Upper lobe of left lung (tissue), 6 donors: ENCODE results near the gene IL23R. TPM values are rescaled to one million over a fixed set of nuclear protein-coding genes. Genes with fewer than 3 reads are reported as not detected.

Source experiments
- ATAC-seq, 2 donors: fragments of 200-7000 bp; cut with Tn5 transposase; one replicate each; pipeline ENCODE4 v1.9.1; 2022; ENCODE audit warnings: mild to moderate bottlenecking in 2 of 2, moderate library complexity in 2 of 2; ENCODE audit not compliant: low FRiP score in 2 of 2
- DNase-seq, 2 donors: peaks; one replicate each; pipeline ENCODE4 v3.0.0-alpha.2; 2019 to 2020
- H3K27ac ChIP-seq, 4 donors: fragments of 200-600 bp; sonication (generic); one replicate each; pipeline ENCODE4 v1.5.1; 2016 to 2019
- H3K27me3 ChIP-seq, 4 donors: fragments of 200-600 bp; sonication (generic); one replicate each; pipeline ENCODE4 v1.5.1; 2017 to 2019
- H3K36me3 ChIP-seq, 4 donors: fragments of 200-600 bp; sonication (generic); one replicate each; pipeline ENCODE4 v1.5.1; 2016 to 2019
- H3K4me1 ChIP-seq, 4 donors: fragments of 200-600 bp; sonication (generic); one replicate each; pipeline ENCODE4 v1.5.1; 2018 to 2019
- H3K4me3 ChIP-seq, 4 donors: fragments of 200-600 bp; sonication (generic); one replicate each; pipeline ENCODE4 v1.5.1; 2017 to 2019; ENCODE audit warnings: mild to moderate bottlenecking in 2 of 4, moderate library complexity in 1 of 4
- H3K9me3 ChIP-seq, 4 donors: fragments of 200-600 bp; sonication (generic); one replicate each; pipeline ENCODE4 v1.5.1; 2018 to 2019
- CTCF ChIP-seq, 6 experiments: fragments of 450-650 bp in 4 of 6; fragments of 200-600 bp in 2 of 6; sonication (generic) in 2 of 6; IDR thresholded peaks; one replicate each; pipeline ENCODE4 v1.5.1; 2016 to 2019; ENCODE audit warnings: antibody characterized with exemption in 6 of 6
- EP300 ChIP-seq, 4 donors: sonication (generic); formaldehyde crosslinking; IDR thresholded peaks; one replicate each; pipeline ENCODE4 v1.5.1; 2017; ENCODE audit warnings: antibody characterized with exemption in 4 of 4, control low read depth in 2 of 4
- POLR2A ChIP-seq, 4 donors: fragments of 450-650 bp; IDR thresholded peaks; one replicate each; pipeline ENCODE4 v1.5.1; 2016 to 2017; ENCODE audit warnings: antibody characterized with exemption in 4 of 4, mild to moderate bottlenecking in 2 of 4
- POLR2AphosphoS5 ChIP-seq, 2 donors: sonication (generic); formaldehyde crosslinking; IDR thresholded peaks; one replicate each; pipeline ENCODE4 v1.5.1; 2017; ENCODE audit warnings: antibody characterized with exemption in 2 of 2
- WGBS, 2 donors: methylation state at CpG; one replicate each; pipeline ENCODE4 v1.1.5; 2017 to 2018; 5-methylcytosine and 5-hydroxymethylcytosine counted together
- total RNA-seq, 6 donors: library from RNA; depleted of rRNA in 4 of 6; stranded (reverse); fragments of >200 nt in 4 of 6; gene quantifications; one replicate each; pipeline versions ENCODE4 v1.1.0 to v1.2.1, GENCODE V29; 2016 to 2021
- donor health status: DM: no; HTN: no; CAD: no; lungs with moderate emphysema.
- donor health status: DM: no; HTN: yes; CAD: no; lungs with severe emphysema.

Gene IL23R
- total RNA-seq, 6 donors from 2014 or later: 0.29 to 0.79 (median 0.37) TPM; not detected in 2

- peak in 1 of 2 donors; percentile 21 for ATAC-seq
Observed at GRCh38 chr1:67148516-67149178, 17.6 kb upstream of the IL23R start.

GRCh38 chr1:67149179-67149770, 17.0 kb upstream of the IL23R start:
- TF ChIP-seq CTCF (IDR thresholded peaks at IDR 0.05) (peak; percentile 45 to 78 (median 55)), POLR2A (IDR thresholded peaks at IDR 0.05) (no peak), EP300 (IDR thresholded peaks at IDR 0.05) (no peak), POLR2AphosphoS5 (IDR thresholded peaks at IDR 0.05) (no peak)
- peak; percentile 75 to 92 for ATAC-seq
- Histone ChIP-seq H3K4me1 (peaks cover 7 to 9% (median 8%) of the 10 kb centered on the region in 4 donors), H3K4me3 (peak overlapping the region in 1 of 4 donors; percentile 4), H3K27ac (no peak overlapping the region), H3K27me3 (no peaks in the 10 kb centered on the region), H3K9me3 (no peaks in the 10 kb centered on the region), H3K36me3 (no peaks in the 10 kb centered on the region)
- WGBS, 2 donors: 12 to 17% methylated on average over 9 of the region's 9 CpGs
- peak in 1 of 2 donors; percentile 58 for DNase-seq

More at GRCh38 chr1:67148516-67149178, 17.6 kb upstream of the IL23R start:
- Histone ChIP-seq H3K4me3 (peak overlapping the region in 1 of 4 donors; percentile 4), H3K27me3 (no peaks in the 10 kb centered on the region), H3K4me1 (peaks cover 7 to 9% (median 8%) of the 10 kb centered on the region in 4 donors), H3K9me3 (no peaks in the 10 kb centered on the region), H3K36me3 (no peaks in the 10 kb centered on the region), H3K27ac (no peak overlapping the region)
- TF ChIP-seq POLR2AphosphoS5 (IDR thresholded peaks at IDR 0.05) (no peak), CTCF (IDR thresholded peaks at IDR 0.05) (no peak), POLR2A (IDR thresholded peaks at IDR 0.05) (no peak), EP300 (IDR thresholded peaks at IDR 0.05) (no peak)
- no peak for DNase-seq
- WGBS, 2 donors: 39 to 46% methylated on average over 4 to 6 of the region's 6 CpGs

GRCh38 chr1:67150931-67151330, 15.3 kb upstream of the IL23R start:
- Histone ChIP-seq H3K27me3 (no peaks in the 10 kb centered on the region), H3K27ac (no peak overlapping the region), H3K4me1 (peaks cover 7 to 9% (median 8%) of the 10 kb centered on the region in 4 donors), H3K36me3 (no peaks in the 10 kb centered on the region), H3K4me3 (no peak overlapping the region), H3K9me3 (no peaks in the 10 kb centered on the region)
- ATAC-seq: no peak
- WGBS, 2 donors: 87 to 90% methylated on average over 4 of the region's 4 CpGs
- DNase-seq: no peak
- TF ChIP-seq POLR2AphosphoS5 (IDR thresholded peaks at IDR 0.05) (no peak), CTCF (IDR thresholded peaks at IDR 0.05) (no peak), EP300 (IDR thresholded peaks at IDR 0.05) (no peak), POLR2A (IDR thresholded peaks at IDR 0.05) (no peak)

GRCh38 chr1:67158401-67158800, 7.9 kb upstream of the IL23R start:
- Histone ChIP-seq H3K36me3 (no peaks in the 10 kb centered on the region), H3K4me3 (no peak overlapping the region), H3K4me1 (no peaks in the 10 kb centered on the region), H3K9me3 (no peaks in the 10 kb centered on the region), H3K27ac (no peak overlapping the region), H3K27me3 (no peaks in the 10 kb centered on the region)
- 48 to 65% methylated on average over 2 of the region's 2 CpGs for WGBS, 2 donors
- TF ChIP-seq EP300 (IDR thresholded peaks at IDR 0.05): no peak
- no peak for TF ChIP-seq CTCF (IDR thresholded peaks at IDR 0.05)
- TF ChIP-seq POLR2AphosphoS5 (IDR thresholded peaks at IDR 0.05): no peak
- TF ChIP-seq POLR2A (IDR thresholded peaks at IDR 0.05): no peak
- no peak for DNase-seq
- ATAC-seq: no peak
